ENCODE measurements around the gene TRPM2. TPM values are rescaled to one million over a fixed set of nuclear protein-coding genes. Genes with fewer than 3 reads are reported as not detected.

The TRPM2 gene
- total RNA-seq, 1 experiment from 2014 or later, result not detected

GRCh38 chr21:44484498-44485253 lies 131.3 kb downstream of the TRPM2 start:
- Mint-ChIP-seq H3K4me1 (ENCODE audit: low read depth, unreplicated experiment) (peaks cover 8% of the 10 kb centered on the region), H3K9me3 (ENCODE audit: low read depth, unreplicated experiment) (no peaks in the 10 kb centered on the region), H3K36me3 (ENCODE audit: insufficient read depth, unreplicated experiment) (no peaks in the 10 kb centered on the region), H3K4me3 (ENCODE audit: low read depth, unreplicated experiment) (no peak overlapping the region), H3K27me3 (ENCODE audit: unreplicated experiment) (peaks cover 22% of the 10 kb centered on the region), H3K27ac (ENCODE audit: unreplicated experiment) (no peak overlapping the region)
- CTCF ChIA-PET, result no interaction called here
- BruUV-seq (replicated peaks), result no TSS peak
- no peak for TF ChIP-seq CTCF (IDR thresholded peaks at IDR 0.05; ENCODE audit: unreplicated experiment)
- DNase-seq, result no peak
- intact Hi-C loops (cut with micrococcal nuclease; ENCODE audit: unreplicated experiment), result no loop called here

GRCh38 chr21:44485254-44485793 lies 131.9 kb downstream of the TRPM2 start:
- Mint-ChIP-seq H3K4me1 (ENCODE audit: low read depth, unreplicated experiment) (peaks cover 8% of the 10 kb centered on the region), H3K9me3 (ENCODE audit: low read depth, unreplicated experiment) (no peaks in the 10 kb centered on the region), H3K4me3 (ENCODE audit: low read depth, unreplicated experiment) (no peak overlapping the region), H3K27me3 (ENCODE audit: unreplicated experiment) (peaks cover 28% of the 10 kb centered on the region), H3K27ac (ENCODE audit: unreplicated experiment) (no peak overlapping the region), H3K36me3 (ENCODE audit: insufficient read depth, unreplicated experiment) (no peaks in the 10 kb centered on the region)
- BruUV-seq (replicated peaks), result no TSS peak
- no peak for DNase-seq
- intact Hi-C loops (cut with micrococcal nuclease; ENCODE audit: unreplicated experiment), result no loop called here
- CTCF ChIA-PET, result no interaction called here
- no peak for TF ChIP-seq CTCF (IDR thresholded peaks at IDR 0.05; ENCODE audit: unreplicated experiment)

GRCh38 chr21:44485796-44486195 lies 132.4 kb downstream of the TRPM2 start:
- TF ChIP-seq CTCF (IDR thresholded peaks at IDR 0.05; ENCODE audit: unreplicated experiment), result no peak
- Mint-ChIP-seq H3K27ac (ENCODE audit: unreplicated experiment) (no peak overlapping the region), H3K9me3 (ENCODE audit: low read depth, unreplicated experiment) (no peaks in the 10 kb centered on the region), H3K27me3 (ENCODE audit: unreplicated experiment) (peaks cover 30% of the 10 kb centered on the region), H3K4me3 (ENCODE audit: low read depth, unreplicated experiment) (no peak overlapping the region), H3K4me1 (ENCODE audit: low read depth, unreplicated experiment) (peaks cover 8% of the 10 kb centered on the region), H3K36me3 (ENCODE audit: insufficient read depth, unreplicated experiment) (no peaks in the 10 kb centered on the region)
- intact Hi-C loops (cut with micrococcal nuclease; ENCODE audit: unreplicated experiment), result no loop called here
- no peak for DNase-seq
- BruUV-seq (replicated peaks), result no TSS peak
- CTCF ChIA-PET, result no interaction called here

- Mint-ChIP-seq H3K9me3 (ENCODE audit: low read depth, unreplicated experiment) (no peaks in the 10 kb centered on the region), H3K36me3 (ENCODE audit: insufficient read depth, unreplicated experiment) (no peaks in the 10 kb centered on the region), H3K27me3 (ENCODE audit: unreplicated experiment) (peaks cover 30% of the 10 kb centered on the region), H3K27ac (ENCODE audit: unreplicated experiment) (no peak overlapping the region), H3K4me3 (ENCODE audit: low read depth, unreplicated experiment) (no peak overlapping the region), H3K4me1 (ENCODE audit: low read depth, unreplicated experiment) (peaks cover 8% of the 10 kb centered on the region)
- intact Hi-C loops (cut with micrococcal nuclease; ENCODE audit: unreplicated experiment), result no loop called here
- CTCF ChIA-PET, result no interaction called here
- DNase-seq, result no peak
- BruUV-seq (replicated peaks), result no TSS peak
- no peak for TF ChIP-seq CTCF (IDR thresholded peaks at IDR 0.05; ENCODE audit: unreplicated experiment)
Measured at GRCh38 chr21:44486302-44486701, 132.9 kb downstream of the TRPM2 start.
